GM21515 (cell line): ENCODE results near the gene TTC38.

Experiments used
- ATAC-seq: cut with Tn5 transposase; IDR thresholded peaks from one replicate; pipeline ENCODE4 v1.9.1; 2021; ENCODE audit not compliant: unreplicated experiment

TTC38 gene

GRCh38 chr22:46275455-46276122 is 7.8 kb downstream of the TTC38 start:
- ATAC-seq: no peak

DNA sequence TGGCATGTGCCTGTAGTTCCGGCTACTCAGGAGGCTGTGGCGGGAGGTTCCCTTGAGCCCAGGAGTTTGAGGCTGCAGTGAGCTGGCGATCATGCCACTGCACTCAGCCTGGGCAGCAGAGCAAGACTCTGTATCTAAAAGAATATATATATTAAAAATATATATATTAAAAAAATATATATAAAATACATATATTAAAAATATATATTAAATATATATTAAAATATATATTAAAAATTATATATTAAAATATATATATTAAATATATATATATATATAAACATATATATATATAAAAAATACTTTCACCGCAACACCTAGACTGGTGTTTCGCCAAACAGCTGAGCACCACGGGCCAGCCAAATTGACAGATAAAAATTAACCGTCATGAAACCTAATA is 8.8 kb downstream of the TTC38 start:
- no peak for ATAC-seq

- no peak for ATAC-seq
These were observed 11.1 kb downstream of the TTC38 start for GRCh38 chr22:46278656-46279645.

DNA sequence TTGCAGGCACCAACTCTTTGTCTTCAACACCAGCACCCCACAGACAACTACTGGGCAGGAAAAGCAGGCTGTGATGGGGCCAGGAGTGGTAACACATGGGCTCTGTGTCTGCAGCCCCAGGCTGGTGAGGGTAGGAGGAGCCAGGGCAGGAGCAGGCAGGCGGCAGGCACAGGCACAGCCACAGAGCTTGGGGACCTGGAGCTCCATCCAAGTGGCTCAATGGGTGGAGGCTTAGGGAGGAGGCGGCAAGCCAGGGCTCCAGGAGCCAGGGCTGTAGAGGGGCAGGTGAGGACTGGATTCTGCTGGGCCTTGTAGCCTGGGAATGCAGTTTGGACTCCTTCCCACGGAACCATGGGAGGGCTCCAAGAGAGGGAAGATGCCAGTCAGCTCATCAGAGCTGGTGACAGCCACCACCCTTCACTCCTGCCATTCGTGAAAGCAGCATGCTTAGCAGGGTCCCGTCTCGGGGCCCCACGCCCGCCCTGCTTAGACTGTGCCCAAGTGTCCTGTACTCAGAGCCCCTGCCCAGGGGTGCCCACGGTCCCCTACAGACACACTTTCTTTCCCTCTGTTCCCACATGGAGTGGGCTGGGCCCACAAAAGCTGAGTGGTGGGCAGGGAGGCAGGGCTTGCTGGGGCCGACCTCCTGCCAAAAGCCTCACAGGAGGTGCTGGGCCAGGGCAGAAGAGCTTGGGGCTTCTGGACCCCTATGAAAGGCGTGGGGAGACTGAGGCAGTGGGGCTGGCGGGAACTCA is 12.4 kb downstream of the TTC38 start:
- no peak for ATAC-seq

GRCh38 chr22:46280999-46281623 is 13.3 kb downstream of the TTC38 start:
- ATAC-seq: no peak

GRCh38 chr22:46281866-46282678 is 14.3 kb downstream of the TTC38 start:
- ATAC-seq: no peak

- ATAC-seq: no peak
These were observed 18.2 kb downstream of the TTC38 start for GRCh38 chr22:46286006-46286405.

DNA sequence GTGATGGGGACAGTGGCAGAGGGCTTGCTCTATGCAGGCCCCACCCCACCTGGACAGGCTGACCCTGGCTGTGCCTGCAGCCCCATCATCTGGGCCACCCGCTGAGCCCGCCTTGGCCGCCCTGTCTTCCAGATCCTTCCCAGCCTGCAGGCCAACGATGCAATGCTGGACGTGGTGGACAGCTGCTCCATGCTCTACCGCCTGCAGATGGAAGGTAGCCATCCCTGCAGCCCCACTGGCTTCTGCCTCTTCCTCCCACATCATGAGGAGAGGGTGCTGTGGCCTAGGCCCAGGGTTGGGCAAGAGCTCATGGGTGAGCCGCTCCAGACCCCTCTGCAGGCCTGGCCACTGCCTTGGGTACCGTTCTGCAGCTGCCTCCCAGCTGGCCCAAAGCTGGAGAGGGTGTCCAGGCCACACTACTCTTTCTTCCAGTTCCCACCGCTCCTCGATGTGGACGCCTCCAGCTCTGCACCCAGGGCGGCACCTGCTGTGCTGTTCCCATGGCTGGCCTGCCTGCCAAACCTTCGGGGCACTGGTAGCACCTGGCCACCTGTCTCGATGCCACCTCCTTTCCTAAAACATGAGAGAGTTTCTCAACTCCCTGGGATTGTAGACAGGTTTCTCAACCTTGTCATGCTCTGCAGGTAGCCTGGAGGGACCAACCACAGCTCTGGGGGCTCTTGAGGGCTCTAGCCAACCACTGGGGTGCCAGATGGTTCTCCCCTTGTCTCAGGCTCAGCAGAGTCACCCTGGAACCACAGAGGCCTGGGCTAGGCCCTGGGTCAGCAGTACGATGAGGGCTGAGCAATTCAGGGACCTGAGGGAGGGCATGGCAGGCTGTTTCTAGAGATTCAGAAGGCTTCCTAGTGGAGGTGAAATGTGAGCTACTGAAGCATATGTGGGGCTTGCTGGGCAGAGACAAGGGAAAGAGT is 19.4 kb downstream of the TTC38 start:
- ATAC-seq: no peak

GRCh38 chr22:46287873-46288751 is 20.3 kb downstream of the TTC38 start:
- ATAC-seq: peak; percentile 79

DNA sequence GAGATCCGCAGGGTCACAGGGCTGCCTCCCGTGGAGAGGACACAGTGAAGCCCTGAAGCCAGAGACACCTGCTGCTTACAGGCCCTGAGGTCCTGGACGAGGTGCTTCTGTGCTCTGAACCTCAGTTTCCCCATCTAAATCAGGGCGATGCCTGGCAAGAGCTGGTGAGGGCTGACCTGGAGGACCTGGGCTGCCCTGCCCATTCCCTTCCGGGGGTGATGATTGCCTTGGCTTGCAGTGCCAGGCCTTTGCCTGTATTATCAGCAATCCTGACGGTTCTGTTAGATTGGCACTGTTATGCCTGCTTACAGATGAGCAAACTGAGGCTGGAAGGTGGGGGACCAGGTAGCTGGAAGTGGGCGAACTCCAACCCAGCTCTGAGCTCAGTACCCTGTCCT is 21.0 kb downstream of the TTC38 start:
- ATAC-seq: no peak

DNA sequence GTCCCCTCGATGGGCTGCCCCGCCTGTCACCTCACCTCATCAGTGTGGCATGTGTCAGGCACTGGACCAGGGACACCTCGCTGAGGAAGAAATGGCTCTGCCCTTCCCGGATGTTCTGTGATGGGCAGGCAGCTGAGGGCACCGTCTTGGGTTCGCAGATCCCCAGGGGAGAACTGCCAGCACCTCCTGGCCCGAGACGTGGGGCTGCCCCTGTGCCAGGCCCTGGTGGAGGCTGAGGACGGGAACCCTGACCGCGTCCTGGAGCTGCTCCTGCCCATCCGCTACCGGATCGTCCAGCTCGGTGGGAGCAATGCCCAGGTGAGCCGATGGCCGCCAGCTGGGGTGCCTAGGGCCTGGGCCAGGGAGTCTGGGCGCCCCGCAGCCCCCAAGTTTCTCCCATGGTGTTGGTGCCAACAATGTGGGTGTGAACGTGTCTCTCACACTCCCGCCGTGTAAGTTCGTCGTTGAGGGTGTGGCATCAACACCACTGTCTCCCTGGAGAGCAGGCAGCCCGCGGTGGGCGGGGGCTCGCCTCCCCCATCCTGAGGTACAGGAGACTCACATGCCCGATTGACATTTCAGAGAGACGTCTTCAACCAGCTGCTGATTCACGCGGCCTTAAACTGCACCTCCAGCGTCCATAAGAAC is 21.6 kb downstream of the TTC38 start:
- no peak for ATAC-seq

GRCh38 chr22:46290121-46290842 is 22.5 kb downstream of the TTC38 start:
- ATAC-seq: no peak

DNA sequence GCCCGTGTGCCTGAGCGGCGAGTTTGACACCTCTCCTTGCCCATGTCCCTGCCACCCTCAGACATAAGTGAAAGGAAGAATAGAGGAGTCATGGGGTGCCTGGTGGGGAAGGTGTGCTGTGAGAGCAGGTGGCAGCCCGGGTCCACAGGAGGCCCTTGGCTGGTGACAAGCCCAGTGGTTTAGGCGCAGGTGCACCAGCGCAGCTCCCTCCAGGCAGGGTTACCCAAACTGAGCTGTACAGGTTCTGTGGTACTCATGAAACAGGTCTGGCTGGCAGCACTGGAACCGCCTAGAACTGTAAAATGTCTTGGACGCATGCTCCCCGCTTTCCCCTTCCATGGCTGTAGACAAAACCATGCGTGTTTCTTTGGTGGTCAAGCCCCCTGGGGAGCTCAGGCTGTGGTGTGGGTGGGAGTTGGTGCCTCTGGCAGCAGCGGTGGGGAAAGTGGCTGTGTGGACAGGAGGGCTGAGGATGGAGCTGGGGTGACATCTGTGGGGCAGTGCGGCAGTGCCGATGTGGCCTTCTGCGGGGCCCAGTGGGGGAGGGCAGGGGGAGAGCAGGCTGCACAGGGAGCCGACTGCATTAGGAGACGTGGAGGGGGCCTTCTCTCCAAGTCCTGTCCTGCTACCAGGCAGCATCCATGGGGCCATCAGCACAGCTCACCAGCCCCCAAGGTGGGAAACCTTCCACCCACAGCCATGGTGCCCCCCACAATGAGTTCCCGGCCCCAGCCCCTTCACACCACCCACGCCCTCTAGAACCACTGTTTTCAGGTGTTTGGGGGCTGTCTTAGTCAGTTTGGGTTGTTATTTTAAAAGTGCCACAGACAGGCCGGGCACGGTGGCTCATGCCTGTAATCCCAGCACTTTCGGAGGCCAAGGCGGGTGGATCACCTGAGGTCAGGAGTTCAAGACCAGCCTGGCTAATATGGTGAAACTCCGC is 23.3 kb downstream of the TTC38 start:
- no peak for ATAC-seq

- ATAC-seq: no peak
These were observed 24.4 kb downstream of the TTC38 start for GRCh38 chr22:46292173-46292572.

- no peak for ATAC-seq
These were observed 24.9 kb downstream of the TTC38 start for GRCh38 chr22:46292732-46293131.
